GM21786 (cell line): ENCODE results near the gene PRKAR1B.
"Not testable (repeated sequence)": the region's sequence is repeated elsewhere in the genome, so short reads cannot be mapped to it uniquely, and the experiment has no call there.

Experiments
- ATAC-seq: cut with Tn5 transposase; IDR thresholded peaks from one replicate; pipeline ENCODE4 v1.9.1; 2021; ENCODE audit not compliant: unreplicated experiment

The PRKAR1B gene

DNA sequence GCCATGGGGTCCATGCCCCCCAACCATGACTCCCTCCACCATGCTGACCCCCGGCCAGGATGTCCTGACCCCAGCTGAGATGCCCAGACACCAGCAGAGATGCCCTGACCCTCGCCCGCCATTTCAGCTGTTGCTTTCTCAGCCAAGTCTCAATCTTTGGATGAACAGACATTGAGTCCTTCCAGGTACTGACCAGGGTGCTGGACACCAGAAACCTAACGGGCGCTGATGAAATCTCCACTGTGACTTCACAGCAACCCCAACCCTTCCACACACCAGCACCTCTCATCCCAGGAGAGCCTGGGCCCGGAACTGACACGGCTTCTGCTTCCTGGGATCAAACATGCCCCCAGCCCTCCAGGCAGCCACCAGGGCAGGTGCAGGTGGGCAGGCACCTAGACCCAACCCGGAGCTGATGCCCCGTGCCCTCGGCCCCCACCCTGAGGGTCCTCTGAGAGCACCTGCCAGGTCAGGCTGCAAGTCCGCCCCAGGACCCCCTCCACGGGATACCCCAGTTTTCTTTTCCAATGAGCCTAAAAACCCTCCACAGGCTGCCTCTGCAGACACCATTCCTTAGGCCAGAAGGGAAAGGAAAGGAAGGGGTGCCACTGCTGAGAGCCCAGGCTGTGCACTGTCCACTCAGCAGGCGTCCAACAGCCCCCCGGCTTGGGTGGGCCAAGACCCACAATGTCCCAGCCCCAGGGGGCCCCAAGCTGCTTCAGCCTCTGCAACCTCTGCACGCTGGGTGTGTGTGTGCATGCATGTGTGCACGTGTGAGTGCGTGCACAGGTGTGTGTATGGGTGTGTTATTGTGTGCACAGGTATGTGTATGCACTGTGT lies 164.1 kb downstream of the PRKAR1B start:
- ATAC-seq, result no peak

DNA sequence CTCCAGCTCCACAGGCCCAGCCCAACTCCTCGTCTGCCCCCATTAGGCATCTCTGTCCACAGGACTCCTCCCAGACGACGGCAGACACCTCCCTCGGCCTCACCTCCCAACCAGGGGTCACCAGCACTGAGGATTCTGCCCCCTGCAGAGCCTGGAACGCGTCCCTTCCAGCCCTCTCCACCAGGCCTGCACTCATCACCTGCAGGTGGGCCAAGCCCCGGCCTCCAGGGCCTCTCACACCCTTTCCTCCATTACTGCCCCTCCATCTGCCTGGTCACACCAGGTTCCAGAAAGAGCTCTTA lies 164.8 kb downstream of the PRKAR1B start:
- no peak for ATAC-seq

DNA sequence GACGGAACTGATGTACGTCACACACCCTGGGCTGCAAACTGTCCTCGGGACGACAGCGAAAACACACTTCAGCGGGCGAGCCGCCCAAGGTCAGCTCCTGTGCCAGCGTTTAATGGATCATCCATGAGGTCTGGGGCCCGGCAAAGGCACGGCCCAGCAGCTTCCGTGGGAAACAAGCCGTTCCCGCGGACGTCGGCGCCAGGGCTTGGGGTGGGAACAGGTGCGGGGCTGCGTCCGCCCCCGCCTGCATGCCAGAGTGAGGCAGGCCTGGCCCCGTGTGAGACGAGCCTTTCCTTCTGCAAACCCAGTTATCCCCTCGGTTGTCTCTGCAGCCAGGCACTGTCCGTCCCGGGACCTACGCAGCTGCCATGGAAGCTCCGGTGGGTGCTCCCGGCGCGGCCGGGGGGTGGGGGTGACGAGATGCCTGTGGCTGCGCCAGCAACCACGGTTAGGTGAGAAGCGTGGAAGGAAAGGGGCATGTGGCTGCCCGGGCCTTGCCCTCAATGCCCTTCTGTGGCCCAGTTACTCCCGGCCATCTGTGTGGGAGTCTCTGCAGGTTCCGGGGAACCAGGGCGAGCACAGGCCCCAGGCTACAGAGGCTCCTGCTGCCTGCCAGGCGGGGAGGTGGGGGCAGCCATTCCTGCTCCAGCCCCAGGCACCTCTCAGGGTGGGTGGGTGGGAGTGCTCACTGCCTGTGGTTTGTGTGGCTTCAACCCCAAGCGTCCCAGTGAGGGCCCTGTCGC lies 165.3 kb downstream of the PRKAR1B start:
- no peak for ATAC-seq

DNA sequence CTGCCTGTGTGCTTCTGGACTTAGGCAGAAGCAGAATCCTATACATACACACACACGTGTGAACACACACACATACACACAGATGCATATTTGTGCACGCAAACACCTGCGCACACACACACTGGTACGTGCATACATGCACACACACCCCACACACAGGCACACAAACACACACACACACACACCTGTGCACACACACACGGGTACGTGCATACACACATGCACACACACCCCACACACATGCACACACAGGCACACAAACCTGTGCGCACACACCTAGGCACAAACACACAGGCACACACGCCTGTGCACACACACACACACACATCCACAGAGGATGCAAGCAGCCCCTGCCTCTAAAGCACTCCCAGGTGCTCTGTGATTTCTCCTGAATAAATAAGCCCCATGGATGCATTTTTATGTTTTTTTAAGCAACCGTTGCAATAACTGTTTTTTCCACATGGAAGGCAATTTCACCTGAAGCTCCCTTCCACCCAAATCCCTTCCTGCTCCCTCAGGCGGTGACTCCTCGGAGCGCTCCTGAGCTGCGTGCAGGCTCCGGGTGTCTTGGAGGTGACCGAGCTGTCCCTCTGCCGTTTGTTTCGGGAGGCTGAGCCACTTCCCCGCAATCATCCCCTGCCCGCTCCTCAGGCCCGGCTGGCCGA lies 166.0 kb downstream of the PRKAR1B start:
- no peak for ATAC-seq

DNA sequence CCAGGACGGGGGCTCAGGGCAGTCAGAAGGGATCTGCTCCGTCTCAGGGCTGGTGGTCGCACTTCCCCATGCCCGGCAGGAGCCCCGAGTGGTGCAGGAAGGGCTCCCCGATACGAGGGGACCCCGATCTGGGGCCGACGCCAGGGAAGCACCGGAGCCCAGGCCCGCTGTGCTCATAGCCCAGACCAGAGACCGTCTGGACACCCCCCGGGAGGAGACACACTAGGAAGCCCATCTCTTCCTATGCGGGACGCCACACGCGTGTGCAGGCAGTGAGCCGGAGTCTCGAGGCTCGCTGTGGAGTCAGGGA lies 167.7 kb downstream of the PRKAR1B start:
- ATAC-seq, result no peak

DNA sequence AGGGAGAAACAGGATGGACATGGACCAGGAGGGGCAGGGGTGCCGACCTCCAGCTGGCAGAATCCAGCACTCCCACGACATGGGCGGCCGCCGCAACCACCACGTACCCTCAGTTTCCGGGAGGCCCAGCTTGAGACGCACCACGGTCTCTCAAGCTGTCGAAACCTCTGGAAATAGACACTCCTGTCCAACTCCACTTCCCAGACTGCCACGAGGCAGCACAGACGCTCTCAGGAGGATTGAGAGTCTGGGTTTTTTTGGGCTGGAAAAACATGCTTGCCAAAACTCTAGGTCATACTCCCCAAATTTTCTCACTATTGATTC lies 169.6 kb downstream of the PRKAR1B start:
- no peak for ATAC-seq

DNA sequence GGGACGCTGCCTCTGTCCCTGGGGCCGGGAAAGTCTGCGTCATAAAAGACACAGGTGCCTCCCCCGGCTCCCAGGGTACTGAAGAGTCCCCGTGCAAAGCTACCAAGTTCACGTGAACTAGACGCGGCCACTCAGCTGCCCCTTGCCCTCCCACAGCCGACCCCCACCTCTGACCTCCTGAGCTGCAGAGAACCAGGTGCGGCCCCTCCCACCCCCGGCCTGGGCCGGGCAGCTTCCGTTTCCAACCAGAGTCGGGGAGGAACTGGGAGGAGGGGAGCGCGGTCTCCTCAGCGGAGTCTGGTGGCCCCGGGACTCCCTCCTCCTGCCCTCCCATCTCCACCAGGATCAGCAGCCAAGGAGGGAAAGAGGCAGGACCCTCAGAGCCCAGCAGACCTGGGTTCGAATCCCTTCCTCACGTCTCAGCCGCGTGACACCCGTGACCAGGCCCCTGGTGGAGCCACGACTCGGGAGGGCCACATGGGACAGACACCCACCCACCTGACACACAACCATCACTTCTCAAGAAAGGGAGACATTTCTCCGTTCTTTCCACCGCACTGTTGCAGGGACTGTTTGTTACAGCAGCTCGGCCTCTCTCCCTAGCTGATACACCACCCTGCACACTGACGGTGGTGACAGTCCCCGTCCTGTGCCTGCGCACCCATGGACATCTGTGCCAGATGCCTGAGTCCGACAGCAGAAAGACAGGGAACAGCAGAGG lies 170.1 kb downstream of the PRKAR1B start:
- no peak for ATAC-seq

DNA sequence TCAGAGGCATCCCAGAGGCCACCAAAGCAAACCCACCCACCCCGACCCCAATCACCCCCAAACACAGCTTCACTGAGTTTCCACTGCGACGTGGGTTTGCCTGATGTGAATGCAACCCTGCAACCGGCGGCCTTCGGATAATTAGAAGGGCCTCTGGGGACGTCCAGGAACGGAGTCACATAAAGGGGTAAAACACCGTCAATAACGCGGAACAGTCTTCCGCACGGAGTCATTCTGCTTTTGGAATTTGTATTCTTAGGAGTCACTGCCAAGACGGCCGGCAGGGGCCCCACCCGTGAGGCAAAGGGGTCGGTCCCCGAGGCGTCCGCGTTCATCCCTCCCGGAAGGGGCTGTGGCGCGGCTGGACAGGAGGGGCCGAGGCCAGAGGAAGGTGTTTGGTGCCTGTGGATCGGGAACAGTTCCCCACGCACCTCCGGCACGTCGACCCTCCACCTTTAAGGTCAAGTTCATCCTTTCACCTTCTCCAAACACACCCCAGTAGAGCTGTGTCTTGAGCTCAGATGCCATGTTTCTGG lies 170.7 kb downstream of the PRKAR1B start:
- ATAC-seq, result no peak

DNA sequence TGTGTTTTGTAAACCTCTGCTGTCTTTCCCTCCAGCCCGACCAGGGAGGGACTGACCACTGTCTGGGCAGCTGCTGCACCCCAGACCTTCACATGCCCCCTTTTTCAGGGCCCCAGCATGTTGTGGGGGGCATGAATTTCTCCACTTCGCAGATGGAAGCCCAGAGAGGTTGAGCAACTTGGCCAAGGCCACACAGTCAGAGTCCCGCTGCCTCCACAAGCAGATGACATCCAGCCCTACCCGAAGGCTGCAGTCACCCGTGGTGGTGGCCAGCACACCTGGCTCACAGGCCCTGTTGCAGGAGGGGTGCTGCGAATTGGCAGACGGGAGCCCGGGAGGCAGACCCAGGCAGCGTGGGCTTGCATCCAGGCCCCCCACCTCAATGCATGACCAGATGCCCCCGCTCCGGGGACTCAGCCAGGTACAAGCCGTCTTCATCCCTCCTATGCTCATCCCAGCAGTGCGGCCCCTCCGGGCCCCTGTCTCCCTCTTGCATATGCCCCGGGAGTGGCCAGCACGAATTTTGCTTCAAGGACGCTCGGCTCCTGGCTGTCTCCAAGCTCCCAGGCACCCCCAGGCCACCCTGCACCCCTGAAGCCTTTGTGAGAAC lies 171.4 kb downstream of the PRKAR1B start:
- no peak for ATAC-seq

DNA sequence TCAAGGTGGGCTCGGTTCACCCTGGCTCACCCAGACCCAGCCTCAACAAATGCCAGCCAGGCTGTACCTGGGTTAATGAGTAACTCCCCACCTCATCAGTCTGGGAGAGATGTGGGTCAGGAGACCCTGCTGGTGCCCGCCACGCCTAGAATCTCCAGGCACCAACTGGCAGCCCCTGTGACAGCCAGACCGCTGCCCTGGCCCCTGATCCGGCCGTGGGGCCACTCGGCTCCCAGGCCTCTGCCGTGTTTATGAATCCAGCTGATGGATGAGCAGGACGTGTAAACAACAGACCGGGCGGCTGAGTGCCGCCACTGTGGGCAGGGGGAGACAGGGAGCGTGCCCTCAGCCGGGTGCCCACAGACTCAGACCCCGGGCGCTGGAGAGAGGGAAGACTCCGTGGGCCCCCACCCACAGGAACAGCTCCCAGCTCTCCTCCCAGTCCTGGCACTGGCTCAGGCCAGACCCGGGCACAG lies 173.4 kb downstream of the PRKAR1B start:
- no peak for ATAC-seq

DNA sequence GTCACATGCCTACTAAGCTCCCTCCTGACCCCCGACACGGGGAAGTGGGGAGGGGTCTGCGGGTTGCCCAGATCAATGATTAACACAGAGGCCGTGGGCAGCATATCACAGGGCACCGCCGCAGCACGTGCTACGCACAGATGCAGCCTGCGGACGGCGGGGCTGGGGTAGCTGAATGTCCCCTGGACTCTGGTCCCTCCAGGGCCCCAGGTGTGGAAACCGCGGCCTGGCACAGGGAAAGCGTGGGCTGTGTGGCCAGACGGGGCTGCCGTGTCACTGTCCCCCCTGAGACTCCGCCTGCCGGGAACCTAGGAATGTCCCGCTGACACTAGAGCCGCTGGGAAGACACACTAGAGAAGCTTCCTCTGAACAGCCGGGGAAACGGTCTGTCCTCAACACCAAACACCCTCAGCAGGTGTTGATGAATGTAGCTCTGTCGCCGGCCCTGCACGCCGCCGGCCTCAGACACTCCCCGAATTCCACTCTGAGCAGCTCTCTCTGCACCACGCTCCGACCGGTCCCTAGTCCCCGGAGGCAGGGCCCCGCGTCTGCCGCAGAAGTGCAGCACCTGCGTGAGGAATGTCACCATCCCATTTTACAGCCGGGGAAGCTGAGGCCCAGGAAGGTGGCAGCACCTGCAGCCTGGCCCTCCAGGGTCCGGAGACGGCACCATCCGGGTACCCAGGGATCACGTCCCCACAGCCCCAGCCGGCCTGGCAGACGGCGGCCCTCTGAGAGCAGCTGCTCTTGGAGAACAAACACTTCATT lies 174.0 kb downstream of the PRKAR1B start:
- no peak for ATAC-seq

DNA sequence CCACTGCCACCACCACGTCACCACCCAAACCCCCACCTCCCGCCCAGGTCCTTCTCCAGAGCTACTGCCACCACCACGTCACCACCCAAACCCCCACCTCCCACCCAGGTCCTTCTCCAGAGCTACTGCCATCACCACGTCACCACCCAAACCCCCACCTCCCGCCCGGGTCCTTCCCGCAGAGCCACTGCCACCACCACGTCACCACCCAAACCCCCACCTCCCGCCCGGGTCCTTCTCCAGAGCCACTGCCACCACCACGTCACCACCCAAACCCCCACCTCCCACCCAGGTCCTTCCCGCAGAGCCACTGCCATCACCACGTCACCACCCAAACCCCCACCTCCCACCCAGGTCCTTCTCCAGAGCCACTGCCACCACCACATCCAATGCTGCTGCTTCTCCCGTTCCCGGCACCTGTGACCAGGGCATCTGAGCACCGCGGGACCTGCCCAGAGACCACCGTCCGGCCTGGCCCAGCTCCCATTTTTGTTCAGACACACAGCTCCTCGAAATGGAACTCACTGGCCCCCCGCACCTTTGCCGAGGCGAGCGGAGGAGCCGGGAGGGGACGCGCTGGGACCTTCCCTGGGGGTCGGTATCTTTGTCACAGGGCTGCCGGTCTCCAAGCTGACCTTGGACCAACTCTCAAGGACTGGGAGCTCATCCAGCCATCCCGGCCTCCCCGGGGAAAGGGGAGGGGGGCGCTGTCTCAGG lies 174.8 kb downstream of the PRKAR1B start:
- ATAC-seq, result not testable (repeated sequence)

DNA sequence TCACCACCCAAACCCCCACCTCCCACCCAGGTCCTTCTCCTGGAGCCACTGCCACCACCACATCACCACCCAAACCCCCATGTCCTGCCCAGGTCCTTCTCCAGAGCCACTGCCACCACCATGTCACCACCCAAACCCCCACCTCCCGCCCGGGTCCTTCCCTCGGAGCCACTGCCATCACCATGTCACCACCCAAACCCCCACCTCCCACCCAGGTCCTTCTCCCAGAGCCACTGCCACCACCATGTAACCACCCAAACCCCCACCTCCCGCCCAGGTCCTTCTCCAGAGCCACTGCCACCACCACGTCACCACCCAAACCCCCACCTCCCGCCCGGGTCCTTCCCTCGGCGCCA lies 175.5 kb downstream of the PRKAR1B start:
- not testable (repeated sequence) for ATAC-seq

DNA sequence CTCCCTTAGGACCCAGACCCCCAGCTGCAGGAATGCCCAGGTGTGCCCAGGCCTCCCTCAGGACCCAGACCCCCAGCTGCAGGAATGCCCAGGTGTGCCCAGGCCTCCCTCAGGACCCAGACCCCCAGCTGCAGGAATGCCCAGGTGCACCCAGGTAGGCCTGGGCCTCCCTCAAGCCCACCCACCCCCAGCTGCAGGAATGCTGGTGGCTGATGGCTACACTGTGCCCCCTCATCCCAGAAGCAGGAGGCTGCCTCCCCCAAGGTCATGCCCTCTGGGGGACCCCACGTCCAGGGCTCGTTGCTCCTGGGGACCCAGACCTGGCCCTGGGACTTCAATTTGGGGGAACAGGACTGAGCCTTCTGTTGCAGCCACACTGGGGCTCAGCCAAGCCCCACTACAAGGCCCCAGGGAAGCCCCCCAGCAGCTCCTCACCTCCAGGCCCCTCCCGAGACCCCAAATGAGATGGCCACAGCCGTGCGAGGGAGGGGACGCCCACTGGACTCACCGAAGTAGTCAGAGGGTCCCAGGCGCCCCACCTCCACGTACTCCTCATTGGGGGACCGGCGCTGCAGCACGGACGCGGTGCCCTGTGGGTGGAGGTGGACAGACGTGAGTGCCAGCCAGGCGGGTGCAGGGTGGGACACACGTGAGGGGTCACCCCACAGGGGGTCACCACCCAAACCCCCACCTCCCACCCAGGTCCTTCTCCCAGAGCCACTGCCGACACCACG lies 176.0 kb downstream of the PRKAR1B start:
- no peak for ATAC-seq

DNA sequence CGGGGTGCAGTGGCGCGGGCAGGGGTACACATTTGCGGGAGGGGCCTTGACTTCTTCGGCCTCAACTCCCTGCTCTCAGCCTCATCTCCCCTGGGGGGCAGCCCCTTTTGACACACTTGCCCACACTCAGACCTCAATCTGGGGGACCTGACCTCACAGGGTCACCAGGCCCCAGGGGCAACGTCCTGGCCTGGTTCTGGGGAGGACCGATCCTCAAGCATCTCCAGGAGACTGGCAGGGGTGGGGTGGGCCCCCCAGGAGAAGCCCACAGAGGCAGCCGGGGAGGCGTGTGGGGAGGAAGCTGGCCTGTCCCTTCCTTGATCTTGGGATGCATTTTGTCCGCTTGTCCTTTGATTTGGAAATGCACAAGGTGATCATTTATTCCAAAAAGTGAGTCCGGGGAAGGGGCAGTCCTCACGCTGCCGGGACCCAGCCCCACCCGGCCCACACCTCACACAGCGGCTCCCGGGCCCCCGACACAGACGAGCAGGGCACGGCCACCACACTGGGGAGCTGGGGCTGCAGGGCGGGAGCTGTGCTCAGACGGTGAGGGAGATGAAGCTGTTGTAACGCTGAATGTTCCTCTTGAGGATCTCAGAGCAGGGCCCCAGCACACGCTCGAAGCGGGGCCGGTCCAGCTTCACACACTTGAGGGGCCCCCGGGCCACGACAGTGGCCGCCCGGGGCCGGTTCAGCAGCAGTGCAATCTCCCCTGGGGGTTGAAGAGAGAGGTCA lies 177.0 kb downstream of the PRKAR1B start:
- no peak for ATAC-seq

DNA sequence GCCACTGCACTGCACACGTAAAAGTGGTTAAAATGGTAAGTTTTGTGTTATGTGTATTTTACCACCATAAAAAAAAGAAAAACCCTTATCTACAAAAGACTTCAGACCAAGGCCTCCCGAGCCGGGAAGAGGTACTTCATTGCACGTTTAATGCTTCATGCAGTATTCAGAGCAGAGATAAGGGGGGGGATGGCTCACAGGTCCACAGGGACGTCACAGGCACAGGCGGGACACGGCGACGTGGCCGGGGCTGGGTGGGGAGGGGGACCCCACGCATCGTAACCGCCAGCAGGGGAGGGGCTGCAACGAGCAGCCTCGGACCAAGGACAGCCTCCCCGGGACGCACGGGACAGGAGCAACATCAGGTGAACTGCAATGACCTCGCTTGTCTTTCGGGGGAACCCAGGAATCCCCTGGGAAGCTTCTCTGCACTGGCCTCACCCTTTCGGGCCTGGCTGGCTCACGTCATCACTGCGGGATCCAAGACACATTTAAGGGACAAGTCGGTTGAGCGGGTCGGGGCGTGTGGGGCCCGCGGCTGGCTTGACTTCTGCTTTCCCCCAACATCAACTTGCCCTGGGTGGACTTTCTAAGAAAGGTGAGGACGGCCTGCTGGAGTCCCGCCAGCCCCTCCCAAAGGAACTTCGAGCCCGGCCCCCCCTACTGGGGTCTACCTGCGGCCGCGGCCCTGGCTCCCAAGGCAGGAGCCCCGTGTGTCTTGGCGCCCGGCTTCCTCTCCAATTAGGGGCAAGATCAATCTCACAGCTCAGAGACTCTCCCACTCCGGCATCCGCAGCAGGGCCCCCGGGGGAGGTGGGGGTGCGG lies 177.8 kb downstream of the PRKAR1B start:
- no peak for ATAC-seq

DNA sequence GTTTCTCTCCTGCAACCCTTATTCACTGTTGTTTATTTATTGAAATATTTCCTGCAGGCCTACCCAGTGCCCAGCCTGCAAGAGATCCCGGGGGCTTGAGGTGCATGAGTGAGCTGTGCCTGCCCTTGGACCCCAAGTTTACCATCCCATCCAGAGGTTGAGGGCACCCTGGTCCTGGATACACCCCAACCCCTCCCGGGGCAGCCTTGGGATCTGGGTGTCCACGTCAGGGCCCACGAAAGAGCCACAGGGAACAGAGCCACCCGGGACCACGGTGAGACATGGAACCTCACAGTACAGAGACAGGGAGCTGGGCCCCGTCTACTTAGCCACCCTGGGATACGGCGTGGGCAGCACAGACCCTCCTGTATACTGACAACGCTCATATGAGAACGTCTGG lies 178.7 kb downstream of the PRKAR1B start:
- ATAC-seq, result no peak
